ENCODE measurements around the gene SLC36A1.
"Not testable (repeated sequence)": the region's sequence is repeated elsewhere in the genome, so short reads cannot be mapped to it uniquely, and the experiment has no call there.

Gene SLC36A1

GRCh38 chr5:151483647-151484046 lies 36.2 kb downstream of the SLC36A1 start:
- DNase-seq (ENCODE audit: low read depth) = no peak

GRCh38 chr5:151487544-151487943 lies 40.1 kb downstream of the SLC36A1 start:
- no peak for DNase-seq (ENCODE audit: low read depth)

GRCh38 chr5:151490627-151491026 lies 43.2 kb downstream of the SLC36A1 start:
- no peak for DNase-seq (ENCODE audit: low read depth)

GRCh38 chr5:151491062-151491461 lies 43.7 kb downstream of the SLC36A1 start:
- DNase-seq (ENCODE audit: low read depth) = no peak

- DNase-seq (ENCODE audit: low read depth) = no peak
Measured at GRCh38 chr5:151492729-151493128, 45.3 kb downstream of the SLC36A1 start.

- DNase-seq (ENCODE audit: low read depth) = no peak
Measured at GRCh38 chr5:151493665-151494064, 46.3 kb downstream of the SLC36A1 start.

- DNase-seq (ENCODE audit: low read depth) = no peak
Measured at GRCh38 chr5:151495320-151495719, 47.9 kb downstream of the SLC36A1 start.

GRCh38 chr5:151496041-151496484 lies 48.7 kb downstream of the SLC36A1 start:
- no peak for DNase-seq (ENCODE audit: low read depth)

GRCh38 chr5:151497391-151498002 lies 50.1 kb downstream of the SLC36A1 start:
- DNase-seq (ENCODE audit: low read depth) = no peak

- DNase-seq (ENCODE audit: low read depth) = no peak
Measured at GRCh38 chr5:151498395-151499155, 51.2 kb downstream of the SLC36A1 start.

- no peak for DNase-seq (ENCODE audit: low read depth)
Measured at GRCh38 chr5:151499501-151500035, 52.2 kb downstream of the SLC36A1 start.

- no peak for DNase-seq (ENCODE audit: low read depth)
Measured at GRCh38 chr5:151504006-151504405, 56.6 kb downstream of the SLC36A1 start.

- DNase-seq (ENCODE audit: low read depth) = not testable (repeated sequence)
Measured at GRCh38 chr5:151508308-151508707, 60.9 kb downstream of the SLC36A1 start.

- DNase-seq (ENCODE audit: low read depth) = no peak
Measured at GRCh38 chr5:151509231-151509630, 61.8 kb downstream of the SLC36A1 start.

GRCh38 chr5:151509836-151510235 lies 62.4 kb downstream of the SLC36A1 start:
- no peak for DNase-seq (ENCODE audit: low read depth)

- DNase-seq (ENCODE audit: low read depth) = no peak
Measured at GRCh38 chr5:151517122-151517920, 69.9 kb downstream of the SLC36A1 start.

GRCh38 chr5:151520294-151520693 lies 72.9 kb downstream of the SLC36A1 start:
- DNase-seq (ENCODE audit: low read depth) = no peak

- no peak for DNase-seq (ENCODE audit: low read depth)
Measured at GRCh38 chr5:151522226-151522625, 74.8 kb downstream of the SLC36A1 start.

- no peak for DNase-seq (ENCODE audit: low read depth)
Measured at GRCh38 chr5:151523335-151523734, 75.9 kb downstream of the SLC36A1 start.

- no peak for DNase-seq (ENCODE audit: low read depth)
Measured at GRCh38 chr5:151528153-151528552, 80.8 kb downstream of the SLC36A1 start.

- DNase-seq (ENCODE audit: low read depth) = no peak
Measured at GRCh38 chr5:151528996-151529395, 81.6 kb downstream of the SLC36A1 start.

- no peak for DNase-seq (ENCODE audit: low read depth)
Measured at GRCh38 chr5:151531581-151531980, 84.2 kb downstream of the SLC36A1 start.
